Left renal pelvis (tissue), 4 donors: ENCODE results near the gene OTOGL. TPM values are rescaled to one million over a fixed set of nuclear protein-coding genes. Genes with fewer than 3 reads are reported as not detected.

Experiments
- DNase-seq, 4 donors: peaks; one replicate each; pipeline ENCODE4 v3.0.0-alpha.2; 2013; ENCODE audit warnings: low read depth in 4 of 4, low spot score in 3 of 4
- polyA plus RNA-seq, 4 donors: library from polyadenylated mRNA; unstranded; fragments of 120-200 nt; gene quantifications; one replicate each; pipeline ENCODE4 v1.2.1, GENCODE V29; 2013; ENCODE audit not compliant: insufficient read length in 4 of 4

OTOGL gene
- polyA plus RNA-seq, 4 donors = 0.31 to 0.89 (median 0.57) TPM

- DNase-seq = no peak
Observed at GRCh38 chr12:80175307-80175930, 76.1 kb downstream of the OTOGL start.

- no peak for DNase-seq
Observed at GRCh38 chr12:80176706-80177105, 77.4 kb downstream of the OTOGL start.

GRCh38 chr12:80178846-80179245 lies 79.5 kb downstream of the OTOGL start:
- no peak for DNase-seq

GRCh38 chr12:80183939-80184338 lies 84.6 kb downstream of the OTOGL start:
- no peak for DNase-seq

DNA sequence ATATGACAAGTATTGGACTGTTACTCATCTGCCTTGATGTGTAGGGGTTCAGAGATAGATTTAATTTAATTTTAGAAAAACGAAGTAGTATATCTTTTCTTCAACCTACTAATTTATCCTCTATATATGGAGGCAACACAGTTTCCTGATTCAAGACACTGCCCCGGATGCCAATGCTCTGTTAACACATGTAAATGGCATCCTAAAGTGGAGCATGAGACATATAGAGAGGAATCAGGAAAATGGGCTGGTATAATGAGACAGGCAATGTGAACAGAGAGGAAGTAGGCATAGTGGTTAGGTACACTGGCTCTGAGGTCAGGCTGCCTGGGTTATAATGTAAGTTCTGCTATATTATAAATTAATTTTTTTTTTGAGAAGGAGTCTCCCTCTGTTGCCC lies 85.6 kb downstream of the OTOGL start:
- DNase-seq = no peak

- peak; percentile 70 to 83 (median 76) for DNase-seq
Observed at GRCh38 chr12:80186727-80187217, 87.4 kb downstream of the OTOGL start.

DNA sequence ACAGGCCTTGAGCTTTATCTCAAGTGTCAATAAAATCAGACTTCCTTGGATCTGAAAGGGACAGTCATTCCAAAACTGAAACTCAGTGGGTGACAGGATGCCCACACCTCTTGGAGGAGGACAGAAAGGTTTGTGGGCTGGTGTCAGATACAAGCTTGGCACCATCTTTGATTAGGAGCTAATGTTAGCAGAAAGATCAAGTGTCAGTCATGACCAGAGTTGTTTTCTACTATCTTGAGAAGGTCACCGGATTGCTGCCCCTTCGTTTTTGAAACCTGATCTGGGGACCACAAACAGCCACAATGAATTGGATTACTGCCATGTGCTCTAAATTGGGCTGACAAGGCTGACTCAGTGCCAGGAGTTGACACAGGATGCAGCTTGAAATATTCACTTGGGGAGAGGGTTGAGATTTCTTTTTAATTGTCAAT lies 88.3 kb downstream of the OTOGL start:
- peak in 2 of 4 donors; percentile 37 to 45 for DNase-seq

- DNase-seq = no peak
Observed at GRCh38 chr12:80188576-80188975, 89.2 kb downstream of the OTOGL start.

- no peak for DNase-seq
Observed at GRCh38 chr12:80189241-80189640, 89.9 kb downstream of the OTOGL start.

DNA sequence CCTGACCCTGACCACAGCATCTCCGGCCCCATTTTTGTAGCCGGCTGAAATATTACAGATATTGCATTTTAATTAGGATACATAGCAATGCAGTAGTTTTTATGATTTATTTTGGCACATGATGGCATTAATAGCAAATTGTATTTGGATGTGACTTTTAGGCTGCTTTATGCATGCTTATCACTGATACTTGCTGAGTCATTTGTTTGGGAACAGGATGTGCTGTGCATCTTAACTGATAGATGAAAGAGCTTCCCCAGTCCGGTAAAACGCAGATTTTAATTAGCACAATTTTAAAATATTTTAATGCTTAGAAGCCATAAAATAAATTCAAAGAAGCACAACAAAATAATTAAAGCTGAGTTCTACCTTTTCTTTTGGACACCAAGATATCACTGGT lies 90.7 kb downstream of the OTOGL start:
- no peak for DNase-seq

- no peak for DNase-seq
Observed at GRCh38 chr12:80192087-80192486, 92.8 kb downstream of the OTOGL start.

DNA sequence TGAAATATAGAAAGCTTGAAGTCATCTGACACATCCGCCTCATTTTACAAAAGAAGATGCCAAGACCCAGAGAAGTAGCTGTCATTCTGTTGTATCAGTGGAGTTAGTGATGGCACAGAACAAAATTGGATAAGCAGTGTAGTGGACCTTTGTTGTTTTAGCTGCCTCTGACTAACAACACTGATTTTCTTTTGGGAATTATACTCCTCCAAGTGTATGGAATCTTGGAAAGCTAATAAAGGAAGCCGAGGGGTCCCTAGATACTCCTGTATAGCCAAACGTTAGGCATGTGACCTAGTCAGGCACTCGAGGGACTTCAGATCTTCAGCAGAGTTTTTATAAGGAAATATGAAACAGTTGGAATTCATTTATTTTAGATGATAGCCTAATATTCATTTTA lies 94.5 kb downstream of the OTOGL start:
- no peak for DNase-seq

GRCh38 chr12:80195074-80195726 lies 95.9 kb downstream of the OTOGL start:
- DNase-seq = no peak

- DNase-seq = no peak
Observed at GRCh38 chr12:80195737-80196136, 96.4 kb downstream of the OTOGL start.

- DNase-seq = no peak
Observed at GRCh38 chr12:80196419-80196818, 97.1 kb downstream of the OTOGL start.

GRCh38 chr12:80198782-80199337 lies 99.5 kb downstream of the OTOGL start:
- no peak for DNase-seq

DNA sequence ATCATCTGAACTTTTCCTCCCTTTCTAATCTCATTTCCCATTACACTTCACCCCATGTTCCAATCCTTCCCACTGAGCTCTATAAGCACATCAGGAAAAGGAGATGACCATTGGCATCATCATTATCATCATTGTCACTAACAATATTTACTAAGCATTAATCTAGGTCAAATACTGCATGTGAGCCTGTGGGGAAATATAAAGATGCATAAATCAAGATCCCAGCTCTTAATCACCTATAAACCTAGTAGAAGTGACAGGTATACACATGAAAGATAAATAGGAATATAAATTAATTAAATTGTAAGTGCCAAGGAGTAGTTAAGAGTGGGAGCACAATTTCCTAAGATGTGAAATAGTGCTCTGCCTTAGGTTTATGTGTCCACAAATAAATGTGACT lies 100.6 kb downstream of the OTOGL start:
- no peak for DNase-seq

GRCh38 chr12:80200414-80200813 lies 101.1 kb downstream of the OTOGL start:
- DNase-seq = no peak

GRCh38 chr12:80201908-80202307 lies 102.6 kb downstream of the OTOGL start:
- DNase-seq = no peak

GRCh38 chr12:80205960-80206359 lies 106.6 kb downstream of the OTOGL start:
- DNase-seq = no peak

DNA sequence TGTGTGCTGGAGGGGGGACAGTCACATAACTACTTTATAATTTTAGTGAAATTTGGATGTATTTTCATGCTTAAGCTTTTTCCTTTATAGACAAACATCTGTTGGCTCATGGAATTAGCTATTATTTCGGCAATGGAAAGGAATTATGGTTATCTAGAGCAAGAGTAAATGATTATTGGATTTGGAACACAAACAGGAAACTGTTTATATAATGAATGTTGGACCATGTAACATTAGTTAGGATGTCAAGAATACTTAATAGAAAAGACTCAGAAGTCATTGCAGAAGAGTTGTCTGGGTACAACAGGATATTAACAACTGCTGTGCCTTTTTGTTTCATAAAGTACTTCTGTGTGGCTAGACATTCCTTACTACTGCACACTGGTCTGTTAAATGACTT lies 108.7 kb downstream of the OTOGL start:
- no peak for DNase-seq

- no peak for DNase-seq
Observed at GRCh38 chr12:80211671-80212070, 112.3 kb downstream of the OTOGL start.
